SK-N-SH (cell line): ENCODE measurements around the gene OR2T2.
"Not testable (repeated sequence)": the region's sequence is repeated elsewhere in the genome, so short reads cannot be mapped to it uniquely, and the experiment has no call there.

ENCODE experiments used
- EP300 ChIP-seq, 2 experiments: IDR thresholded peaks; 2 replicates each; pipeline versions ENCODE4 v1.4.0 to v1.6.1; 2012; ENCODE audit warnings: borderline replicate concordance in 1 of 2, low read depth in 1 of 2, low read length in 1 of 2
- RAD21 ChIP-seq: IDR thresholded peaks from 2 replicates; pipeline ENCODE4 v1.6.1; 2012; ENCODE audit warnings: mild to moderate bottlenecking, low read length
- TCF12 ChIP-seq: IDR thresholded peaks from 2 replicates; pipeline ENCODE4 v1.4.0; 2012
- TF ChIP-seq, protein P1 (sequence below): fragments of 200-600 bp; sonication (generic); IDR thresholded peaks from 2 replicates; pipeline ENCODE4 v1.6.1; 2017; ENCODE audit warnings: antibody characterized with exemption, mild to moderate bottlenecking, moderate library complexity

DNA sequence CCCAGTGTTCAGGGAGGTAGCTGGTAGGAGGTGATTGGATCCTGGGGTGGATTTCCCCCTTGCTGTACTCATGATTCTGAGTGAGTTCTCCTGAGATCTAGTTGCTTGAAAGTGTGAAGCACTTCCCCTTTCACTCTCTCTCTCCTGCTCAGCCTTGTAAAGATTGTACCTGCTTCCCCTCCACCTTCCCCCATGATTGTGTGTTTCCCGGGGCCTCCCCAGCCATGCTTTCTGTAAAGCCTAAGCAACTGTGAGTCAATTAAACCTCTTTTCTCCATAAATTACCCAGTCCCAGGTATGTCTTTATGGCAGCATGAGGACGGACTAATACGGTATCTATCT, 17.3 kb upstream of the OR2T2 start:
- TF ChIP-seq, protein P1, sequence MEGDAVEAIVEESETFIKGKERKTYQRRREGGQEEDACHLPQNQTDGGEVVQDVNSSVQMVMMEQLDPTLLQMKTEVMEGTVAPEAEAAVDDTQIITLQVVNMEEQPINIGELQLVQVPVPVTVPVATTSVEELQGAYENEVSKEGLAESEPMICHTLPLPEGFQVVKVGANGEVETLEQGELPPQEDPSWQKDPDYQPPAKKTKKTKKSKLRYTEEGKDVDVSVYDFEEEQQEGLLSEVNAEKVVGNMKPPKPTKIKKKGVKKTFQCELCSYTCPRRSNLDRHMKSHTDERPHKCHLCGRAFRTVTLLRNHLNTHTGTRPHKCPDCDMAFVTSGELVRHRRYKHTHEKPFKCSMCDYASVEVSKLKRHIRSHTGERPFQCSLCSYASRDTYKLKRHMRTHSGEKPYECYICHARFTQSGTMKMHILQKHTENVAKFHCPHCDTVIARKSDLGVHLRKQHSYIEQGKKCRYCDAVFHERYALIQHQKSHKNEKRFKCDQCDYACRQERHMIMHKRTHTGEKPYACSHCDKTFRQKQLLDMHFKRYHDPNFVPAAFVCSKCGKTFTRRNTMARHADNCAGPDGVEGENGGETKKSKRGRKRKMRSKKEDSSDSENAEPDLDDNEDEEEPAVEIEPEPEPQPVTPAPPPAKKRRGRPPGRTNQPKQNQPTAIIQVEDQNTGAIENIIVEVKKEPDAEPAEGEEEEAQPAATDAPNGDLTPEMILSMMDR: not testable (repeated sequence)
- TF ChIP-seq EP300 (IDR thresholded peaks at IDR 0.05; ENCODE audit: borderline replicate concordance in 1 of 2, low read depth in 1 of 2, low read length in 1 of 2); RAD21; TCF12: not testable (repeated sequence)
